Activated CD4-positive, alpha-beta memory T cell treated with anti-CD3 and anti-CD28 coated beads for 36 hours (primary cell): ENCODE measurements around the gene SUPT7L. TPM values are rescaled to one million over a fixed set of nuclear protein-coding genes. Genes with fewer than 3 reads are reported as not detected.
A peak's percentile ranks its signal among the peaks of the same experiment; 100 is the strongest.
"Not testable (repeated sequence)": the region's sequence is repeated elsewhere in the genome, so short reads cannot be mapped to it uniquely, and the experiment has no call there.

ENCODE experiments used
- CTCF ChIA-PET: fragments of 350-600 bp; sonication (Branson Sonifier 250); formaldehyde crosslinking; loops from one replicate; lab custom pipeline; 2021; ENCODE audit warnings: antibody characterized with exemption, inconsistent platforms; lab: Charles Lee
- POLR2A ChIA-PET: fragments of 350-600 bp; sonication (Branson Sonifier 250); formaldehyde crosslinking; loops from one replicate; lab custom pipeline; 2021; ENCODE audit warnings: antibody characterized with exemption; lab: Charles Lee
- DNase-seq: peaks from one replicate; pipeline ENCODE4 v3.0.0-alpha.2; 2020
- H3K27ac Mint-ChIP-seq: one replicate; pipeline ENCODE4 v1.8.0; 2021; ENCODE audit warnings: mixed read lengths
- H3K27me3 Mint-ChIP-seq: one replicate; pipeline ENCODE4 v1.8.0; 2021; ENCODE audit warnings: mixed read lengths
- H3K36me3 Mint-ChIP-seq: one replicate; pipeline ENCODE4 v1.8.0; 2021; ENCODE audit warnings: mixed read lengths
- H3K4me1 Mint-ChIP-seq: one replicate; pipeline ENCODE4 v1.8.0; 2021; ENCODE audit warnings: low read depth, mixed read lengths
- H3K4me3 Mint-ChIP-seq: one replicate; pipeline ENCODE4 v1.8.0; 2021; ENCODE audit warnings: mild to moderate bottlenecking, mixed read lengths
- H3K9me3 Mint-ChIP-seq: one replicate; pipeline ENCODE4 v1.8.0; 2021; ENCODE audit warnings: mixed read lengths
- intact Hi-C: fragments of 100-400 bp; cut with micrococcal nuclease; formaldehyde crosslinking; loops from one replicate; pipeline ENCODE4 v1.15.1; 2023
- total RNA-seq, 2 experiments: library from RNA; stranded (reverse); gene quantifications; one replicate each; pipeline ENCODE4 v1.2.3, GENCODE V29; 2021

The SUPT7L gene
- total RNA-seq, 2 experiments from 2014 or later = 30.1 to 30.3 TPM

DNA sequence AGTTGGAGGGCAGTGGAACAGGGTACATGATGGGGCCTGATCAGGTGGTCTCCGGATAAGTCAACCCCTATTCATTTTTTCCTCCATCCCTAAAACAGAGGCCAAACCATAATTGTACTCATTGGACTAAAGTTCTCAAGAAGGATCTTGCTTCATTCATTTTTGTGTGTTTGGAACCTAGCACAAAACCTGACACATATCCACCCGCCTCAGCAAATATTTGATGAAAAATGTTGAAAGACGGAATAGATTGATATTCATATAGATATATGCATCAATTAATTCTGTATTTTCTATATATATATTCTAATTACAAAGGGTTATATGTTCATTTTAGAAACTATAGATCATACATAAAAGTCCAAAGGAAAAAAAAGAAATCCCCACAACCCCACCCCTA lies 22.2 kb upstream of the SUPT7L start:
- no peaks in the 10 kb centered on the region for H3K9me3 Mint-ChIP-seq
- H3K27me3 Mint-ChIP-seq = no peaks in the 10 kb centered on the region
- no peak for DNase-seq
- ChIA-PET POLR2A (no interaction called here), CTCF (interaction anchor here (1.5 kb wide), 1 partner anchor 18 kb away, joined by 4 read pairs; no protein-coding TSS in a partner anchor)
- H3K27ac Mint-ChIP-seq = peak overlapping the region; percentile 53
- H3K4me3 Mint-ChIP-seq = no peak overlapping the region
- peaks cover 40% of the 10 kb centered on the region for H3K4me1 Mint-ChIP-seq
- intact Hi-C loops = loop anchor here (10.0 kb wide), 2 partner anchors 281 to 471 kb away; partner anchors contain the start of genes ATRAID, CAD, PPM1G and SLC5A6
- H3K36me3 Mint-ChIP-seq = peaks cover 28% of the 10 kb centered on the region

DNA sequence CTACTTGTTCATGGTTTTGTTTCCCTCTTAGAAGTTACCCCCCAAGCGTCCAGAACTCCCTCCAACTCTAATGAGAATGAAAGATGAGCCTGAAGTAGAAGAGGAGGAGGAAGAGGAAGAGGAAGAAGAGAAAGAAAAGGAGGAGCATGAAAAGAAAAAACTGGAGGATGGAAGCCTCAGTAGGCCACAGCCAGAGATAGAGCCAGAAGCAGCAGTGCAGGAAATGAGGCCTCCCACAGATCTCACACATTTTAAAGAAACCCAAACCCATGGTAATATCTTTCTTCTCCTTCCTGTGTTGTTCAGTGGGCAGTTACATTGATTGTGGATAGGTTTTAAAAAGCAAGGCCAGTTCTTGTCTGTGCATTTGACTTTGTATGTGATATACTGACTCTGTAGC lies 21.6 kb upstream of the SUPT7L start:
- H3K4me3 Mint-ChIP-seq, DNase-seq, H3K27me3 Mint-ChIP-seq, POLR2A ChIA-PET, H3K9me3 Mint-ChIP-seq: not testable (repeated sequence)
- H3K4me1 Mint-ChIP-seq = peaks cover 41% of the 10 kb centered on the region
- peaks cover 26% of the 10 kb centered on the region for H3K36me3 Mint-ChIP-seq
- H3K27ac Mint-ChIP-seq = peak overlapping the region; percentile 53
- intact Hi-C loops = loop anchor here (10.0 kb wide), 2 partner anchors 280 to 470 kb away; partner anchors contain the start of genes ATRAID, CAD, PPM1G and SLC5A6
- CTCF ChIA-PET = interaction anchor here (1.5 to 3.8 kb wide), 6 partner anchors 19 to 768 kb away, joined by 4 to 48 read pairs (median 22); partner anchors contain the start of genes EIF2B4 and SNX17

DNA sequence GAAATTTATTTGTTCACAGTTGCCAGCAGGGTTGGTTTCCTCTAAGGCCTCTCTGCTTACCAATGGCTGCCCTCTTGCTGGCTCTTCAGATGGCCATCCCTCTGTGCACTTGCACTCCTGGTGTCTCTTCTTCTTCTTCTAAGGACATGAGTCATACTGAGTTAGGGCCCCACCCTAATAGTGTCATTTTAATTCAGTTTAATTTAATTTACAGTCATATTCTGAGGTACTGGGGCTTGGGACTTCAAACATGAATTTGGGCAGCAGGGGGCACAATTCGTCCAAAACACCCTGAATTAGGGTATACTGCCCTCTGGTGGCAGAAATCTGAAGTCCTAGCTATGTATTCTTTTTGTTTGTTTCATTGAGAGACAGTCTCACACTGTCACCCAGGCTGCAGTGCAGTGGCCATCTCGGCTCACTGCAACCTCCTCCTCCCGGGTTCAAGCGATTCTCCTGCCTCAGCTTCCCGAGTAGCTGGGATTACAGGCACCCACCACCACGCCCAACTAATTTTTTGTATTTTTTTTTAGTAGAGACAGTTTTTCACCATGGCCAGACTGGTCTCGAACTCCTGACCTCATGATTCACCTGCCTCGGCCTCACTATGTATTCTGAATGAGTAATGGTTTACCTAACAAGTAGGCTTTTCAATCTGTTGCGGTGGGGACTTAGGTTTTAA lies 20.1 kb upstream of the SUPT7L start:
- no peaks in the 10 kb centered on the region for H3K27me3 Mint-ChIP-seq
- peaks cover 26% of the 10 kb centered on the region for H3K36me3 Mint-ChIP-seq
- no peaks in the 10 kb centered on the region for H3K9me3 Mint-ChIP-seq
- H3K4me3 Mint-ChIP-seq = no peak overlapping the region
- H3K27ac Mint-ChIP-seq = peak overlapping the region; percentile 76
- peak; percentile 90 for DNase-seq
- intact Hi-C loops = loop anchor here (1.0 to 10.0 kb wide), 6 partner anchors 45 to 469 kb away; partner anchors contain the start of genes ATRAID, CAD, EIF2B4 and IFT172
- ChIA-PET POLR2A (interaction anchor here (0.7 to 4.0 kb wide), 6 partner anchors 19 to 870 kb away, joined by 3 to 21 read pairs (median 6); partner anchors contain the start of genes PPM1G, SLC4A1AP and SUPT7L), CTCF (interaction anchor here (0.5 to 4.0 kb wide), 70 partner anchors 8 to 1447 kb away, joined by 3 to 53 read pairs (median 5); partner anchors contain the start of genes BABAM2, CCDC121, EIF2B4 and GPN1)
- peaks cover 41% of the 10 kb centered on the region for H3K4me1 Mint-ChIP-seq

DNA sequence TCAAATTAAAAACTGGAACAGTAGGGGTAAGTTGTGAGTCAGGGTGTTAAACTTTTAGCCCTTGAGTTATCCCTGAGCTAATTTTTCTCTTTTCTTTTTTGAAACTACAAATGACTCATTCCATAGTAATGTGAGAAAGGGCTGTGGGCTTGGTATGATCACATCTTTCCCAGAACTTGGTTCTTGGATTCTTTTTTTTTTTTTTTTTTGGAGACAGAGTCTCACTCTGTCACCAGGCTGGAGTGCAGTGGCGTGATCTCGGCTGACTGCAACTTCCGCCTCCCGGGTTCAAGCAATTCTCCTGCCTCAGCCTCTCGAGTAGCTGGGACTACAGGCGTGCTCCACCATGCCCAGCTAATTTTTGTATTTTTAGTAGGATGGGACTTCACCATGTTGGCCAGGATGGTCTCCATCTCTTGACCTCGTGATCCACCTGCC lies 18.9 kb upstream of the SUPT7L start:
- peaks cover 41% of the 10 kb centered on the region for H3K4me1 Mint-ChIP-seq
- peak; percentile 43 for DNase-seq
- POLR2A ChIA-PET = interaction anchor here (0.6 to 4.0 kb wide), 9 partner anchors 18 to 379 kb away, joined by 3 to 21 read pairs (median 4); partner anchors contain the start of genes CCDC121, GPN1, PPM1G and SLC4A1AP
- intact Hi-C loops = loop anchor here (1.0 to 10.0 kb wide), 5 partner anchors 19 to 468 kb away; partner anchors contain the start of genes ATRAID, CAD, EIF2B4 and PPM1G
- peaks cover 26% of the 10 kb centered on the region for H3K36me3 Mint-ChIP-seq
- not testable (repeated sequence) for H3K4me3 Mint-ChIP-seq, H3K9me3 Mint-ChIP-seq, H3K27me3 Mint-ChIP-seq
- CTCF ChIA-PET = interaction anchor here (0.6 to 4.0 kb wide), 31 partner anchors 9 to 885 kb away, joined by 3 to 53 read pairs (median 6); partner anchors contain the start of genes CCDC121, EIF2B4, GPN1 and NRBP1
- H3K27ac Mint-ChIP-seq = peak overlapping the region; percentile 93

DNA sequence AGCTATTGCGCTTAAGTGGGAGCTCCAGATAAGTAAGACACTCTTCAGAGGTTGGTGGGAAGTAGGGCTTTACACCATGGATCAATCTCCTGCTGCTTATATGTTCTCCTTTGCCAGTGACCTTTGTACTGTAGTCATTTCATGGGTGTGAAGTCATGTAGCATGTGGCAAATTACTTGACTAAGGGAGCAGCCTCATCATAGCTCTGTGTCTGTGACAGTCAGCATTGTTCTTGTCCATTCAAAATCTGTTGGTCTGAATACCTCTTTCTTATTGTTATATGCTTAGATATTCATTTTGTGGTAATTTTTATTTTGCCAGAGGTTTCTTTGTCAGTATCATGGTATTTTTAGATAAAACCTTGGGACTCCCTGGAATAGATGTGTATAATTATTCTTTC lies 18.4 kb upstream of the SUPT7L start:
- no peak overlapping the region for H3K4me3 Mint-ChIP-seq
- POLR2A ChIA-PET = interaction anchor here (0.6 to 4.0 kb wide), 8 partner anchors 17 to 378 kb away, joined by 3 to 21 read pairs (median 6); partner anchors contain the start of genes CCDC121, GPN1, PPM1G and SLC4A1AP
- H3K27me3 Mint-ChIP-seq = no peaks in the 10 kb centered on the region
- H3K27ac Mint-ChIP-seq = peak overlapping the region; percentile 93
- peaks cover 41% of the 10 kb centered on the region for H3K4me1 Mint-ChIP-seq
- peaks cover 26% of the 10 kb centered on the region for H3K36me3 Mint-ChIP-seq
- no peaks in the 10 kb centered on the region for H3K9me3 Mint-ChIP-seq
- CTCF ChIA-PET = interaction anchor here (0.6 to 4.0 kb wide), 16 partner anchors 10 to 886 kb away, joined by 3 to 53 read pairs (median 14); partner anchors contain the start of genes CCDC121, GPN1, NRBP1 and PPM1G
- intact Hi-C loops = loop anchor here (1.0 to 10.0 kb wide), 5 partner anchors 19 to 467 kb away; partner anchors contain the start of genes ATRAID, CAD, EIF2B4 and PPM1G
- no peak for DNase-seq

DNA sequence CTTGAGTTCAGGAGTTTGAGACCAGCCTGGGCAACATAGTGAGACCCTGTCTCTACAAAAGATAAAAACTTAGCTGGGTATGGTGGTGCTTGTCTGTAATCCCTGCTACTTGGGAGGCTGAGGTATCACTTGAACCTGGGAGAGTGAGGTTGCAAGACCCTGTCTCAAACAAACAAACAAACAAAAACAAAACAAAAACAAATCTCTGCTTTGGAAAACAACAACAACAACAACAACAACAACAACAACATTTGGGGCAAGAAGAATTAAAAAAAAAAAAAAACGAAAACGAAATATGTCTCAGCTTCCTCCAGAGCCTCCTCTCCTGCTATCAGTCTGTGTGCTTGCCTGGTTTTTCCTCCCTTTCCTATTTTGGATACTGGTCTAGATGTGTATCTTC lies 17.2 kb upstream of the SUPT7L start:
- intact Hi-C loops = loop anchor here (10.0 kb wide), 2 partner anchors 276 to 466 kb away; partner anchors contain the start of genes ATRAID, CAD, PPM1G and SLC5A6
- Mint-ChIP-seq H3K27me3 (no peaks in the 10 kb centered on the region), H3K27ac (no peak overlapping the region), H3K4me3 (no peak overlapping the region), H3K4me1 (peaks cover 41% of the 10 kb centered on the region), H3K9me3 (no peaks in the 10 kb centered on the region), H3K36me3 (peaks cover 27% of the 10 kb centered on the region)
- ChIA-PET POLR2A (interaction anchor here (4.0 kb wide), 1 partner anchor 16 kb away, joined by 21 read pairs; the partner anchor contains the start of genes SLC4A1AP and SUPT7L), CTCF (interaction anchor here (0.5 to 4.0 kb wide), 2 partner anchors 250 to 418 kb away, joined by 6 to 53 read pairs; partner anchors contain the start of genes NRBP1 and SLC30A3)
- DNase-seq = no peak

DNA sequence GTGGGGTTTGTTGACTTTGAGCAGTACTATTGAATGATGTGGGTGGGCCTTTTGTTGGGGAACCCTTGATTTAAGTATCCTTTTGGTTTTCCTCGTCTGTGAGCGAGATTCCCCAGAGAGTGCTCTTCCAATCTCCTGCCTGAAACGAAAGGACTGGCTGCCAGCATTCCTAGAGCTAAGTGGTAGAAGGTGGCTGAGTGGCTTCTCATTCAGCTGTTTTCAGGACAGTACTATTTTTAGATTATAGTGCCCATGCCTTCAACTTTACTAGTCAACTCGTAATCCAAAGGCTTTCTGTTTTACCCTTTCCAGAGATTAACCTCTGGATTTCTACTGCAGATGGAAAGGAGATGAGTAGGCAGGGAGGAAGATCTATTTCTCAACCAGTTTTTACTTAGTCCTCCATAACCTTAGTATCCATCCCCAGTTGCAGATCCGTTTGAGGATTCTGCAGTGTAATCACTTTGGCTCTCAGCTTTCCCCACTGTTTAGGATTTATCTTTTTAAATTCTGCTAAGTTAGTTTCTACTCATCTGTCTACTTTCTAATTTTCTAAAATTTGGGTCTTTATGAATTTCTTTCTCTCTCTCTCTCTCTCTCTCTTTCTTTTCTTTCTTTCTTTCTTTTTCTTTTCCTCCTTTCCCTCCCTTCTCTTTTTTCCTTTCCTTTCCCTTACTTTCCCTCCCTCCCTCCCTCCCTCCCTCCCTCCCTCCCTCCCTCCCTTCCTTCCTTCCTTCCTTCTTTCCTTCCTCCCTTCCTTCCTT lies 9.5 kb upstream of the SUPT7L start:
- H3K36me3 Mint-ChIP-seq = peaks cover 33% of the 10 kb centered on the region

DNA sequence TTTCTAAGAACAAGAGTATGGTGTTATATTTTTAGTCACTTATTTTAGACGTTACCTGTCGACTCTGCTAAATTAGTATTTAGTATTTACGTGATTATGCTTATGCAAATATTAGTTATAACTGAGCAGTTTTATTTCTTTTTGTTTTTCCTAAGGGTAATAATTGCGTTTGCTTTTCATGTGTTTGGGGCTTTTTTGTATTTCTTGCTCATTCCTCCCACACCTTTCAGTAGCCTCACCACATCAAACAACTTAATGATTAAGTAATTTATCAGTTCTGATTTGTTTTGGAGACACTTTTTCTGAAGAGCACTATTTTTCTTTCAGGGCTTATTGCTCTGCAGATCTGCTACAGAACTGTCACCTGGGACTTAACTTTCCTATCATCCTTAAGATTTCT lies 7.8 kb upstream of the SUPT7L start:
- Mint-ChIP-seq H3K9me3 (no peaks in the 10 kb centered on the region), H3K4me1 (peaks cover 18% of the 10 kb centered on the region), H3K4me3 (no peak overlapping the region), H3K36me3 (peaks cover 40% of the 10 kb centered on the region), H3K27me3 (no peaks in the 10 kb centered on the region), H3K27ac (peak overlapping the region; percentile 33)
- POLR2A ChIA-PET = no interaction called here
- intact Hi-C loops = no loop called here
- CTCF ChIA-PET = interaction anchor here (1.0 to 2.7 kb wide), 2 partner anchors 10 to 12 kb away, joined by 3 to 24 read pairs; no protein-coding TSS in a partner anchor
- DNase-seq = no peak

More for the DNA sequence above, 9.5 kb upstream of the SUPT7L start:
- intact Hi-C loops = no loop called here
- Mint-ChIP-seq H3K4me1 (peaks cover 11% of the 10 kb centered on the region), H3K27ac (no peak overlapping the region), H3K4me3 (no peak overlapping the region), H3K9me3 (no peaks in the 10 kb centered on the region), H3K27me3 (no peaks in the 10 kb centered on the region)
- CTCF ChIA-PET = interaction anchor here (2.7 kb wide), 1 partner anchor 11 kb away, joined by 24 read pairs; no protein-coding TSS in a partner anchor
- POLR2A ChIA-PET = no interaction called here
- DNase-seq = no peak

DNA sequence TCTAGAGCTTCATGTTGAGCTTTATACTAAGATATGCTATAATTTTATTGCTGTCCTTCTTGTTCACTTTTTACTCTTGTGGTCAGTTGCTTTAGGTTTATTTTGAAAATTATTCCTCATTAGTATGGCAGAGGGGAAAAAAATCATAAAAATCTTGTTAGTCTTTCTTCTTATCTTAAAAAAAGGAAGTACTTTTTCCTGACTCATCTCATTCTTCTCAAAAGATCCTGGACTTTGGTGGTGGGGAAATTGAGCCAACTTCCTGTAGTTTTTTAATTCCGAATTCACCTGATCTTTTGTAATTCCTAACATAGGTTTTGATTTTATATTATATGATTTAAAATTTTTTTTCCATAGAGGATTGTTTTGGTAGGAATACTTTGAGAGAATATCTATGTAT lies 4.0 kb upstream of the SUPT7L start:
- Mint-ChIP-seq H3K4me1 (peaks cover 39% of the 10 kb centered on the region), H3K9me3 (no peaks in the 10 kb centered on the region), H3K27me3 (no peaks in the 10 kb centered on the region), H3K27ac (no peak overlapping the region), H3K4me3 (no peak overlapping the region), H3K36me3 (peaks cover 25% of the 10 kb centered on the region)
- intact Hi-C loops = loop anchor here (10.0 kb wide), 1 partner anchor 83 kb away; the partner anchor contains the start of gene ZNF512
- ChIA-PET CTCF (interaction anchor here (1.9 to 4.6 kb wide), 2 partner anchors 15 to 16 kb away, joined by 10 to 45 read pairs; no protein-coding TSS in a partner anchor), POLR2A (no interaction called here)
- no peak for DNase-seq

DNA sequence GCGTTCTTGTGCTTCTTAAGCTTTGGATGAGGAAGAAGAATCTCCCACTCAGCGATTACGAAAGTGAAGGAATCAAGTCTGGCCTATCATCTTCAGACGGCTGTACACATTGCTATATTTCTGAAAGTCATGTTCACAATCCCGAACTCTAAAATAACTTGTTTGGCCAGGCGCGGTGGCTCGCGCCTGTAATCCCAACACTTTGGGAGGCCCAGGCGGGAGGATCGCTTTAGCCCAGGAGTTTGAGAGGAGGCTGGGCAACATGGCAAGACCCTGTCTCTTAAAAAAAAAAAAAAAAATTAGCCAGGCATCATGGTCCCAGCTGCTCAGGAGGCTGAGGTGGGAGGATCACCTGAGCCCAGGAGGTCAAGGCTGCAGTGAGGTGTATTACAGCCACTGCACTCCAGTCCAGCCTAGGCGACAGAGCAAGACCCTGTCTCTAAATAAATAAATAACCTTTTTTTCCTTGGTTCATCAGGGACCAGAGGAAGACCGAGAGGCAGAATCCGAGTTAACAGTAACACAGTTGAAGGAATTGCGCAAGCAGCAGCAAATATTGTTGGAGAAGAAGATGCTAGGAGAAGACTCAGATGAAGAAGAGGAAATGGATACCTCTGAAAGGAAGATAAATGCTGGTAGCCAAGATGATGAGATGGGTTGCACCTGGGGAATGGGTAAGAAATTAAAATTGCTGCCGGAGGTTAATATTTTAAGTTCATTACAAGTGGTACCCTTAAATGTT lies 1.4 kb upstream of the SUPT7L start:
- peaks cover 32% of the 10 kb centered on the region for H3K36me3 Mint-ChIP-seq
- DNase-seq = no peak
- H3K27me3 Mint-ChIP-seq = no peaks in the 10 kb centered on the region
- ChIA-PET CTCF (interaction anchor here (1.5 to 4.6 kb wide), 2 partner anchors 18 to 36 kb away, joined by 3 to 45 read pairs; partner anchors contain the start of genes CCDC121 and GPN1), POLR2A (interaction anchor here (0.6 to 3.5 kb wide), 3 partner anchors 10 to 36 kb away, joined by 4 to 21 read pairs (median 6); partner anchors contain the start of genes CCDC121 and GPN1)
- intact Hi-C loops = loop anchor here (10.0 kb wide), 1 partner anchor 80 kb away; the partner anchor contains the start of gene ZNF512
- H3K4me3 Mint-ChIP-seq = peak overlapping the region; percentile 99
- peaks cover 46% of the 10 kb centered on the region for H3K4me1 Mint-ChIP-seq
- no peaks in the 10 kb centered on the region for H3K9me3 Mint-ChIP-seq
- H3K27ac Mint-ChIP-seq = peak overlapping the region; percentile 100
